Activated CD8-positive, alpha-beta T cell treated with anti-CD3 and anti-CD28 coated beads, Interleukin-2, amount 10 ng/mL, durations not matched to agents 7 days and 5 days (primary cell): ENCODE results near the gene TRAIP. TPM values are rescaled to one million over a fixed set of nuclear protein-coding genes. Genes with fewer than 3 reads are reported as not detected.

Source experiments
- ATAC-seq: fragments of 150-1000 bp; cut with Tn5 transposase; one replicate; pipeline ENCODE4 v1.10.0; 2021; ENCODE audit warnings: moderate library complexity
- CTCF ChIA-PET: fragments of 350-600 bp; sonication (Branson Sonifier 250); formaldehyde crosslinking; loops from one replicate; lab custom pipeline; 2021; ENCODE audit warnings: antibody characterized with exemption; lab: Charles Lee
- POLR2A ChIA-PET: fragments of 350-600 bp; sonication (Branson Sonifier 250); formaldehyde crosslinking; loops from one replicate; lab custom pipeline; 2021; ENCODE audit warnings: antibody characterized with exemption; lab: Charles Lee
- DNase-seq: peaks from one replicate; pipeline ENCODE4 v3.0.0-alpha.2; 2020
- H3K27ac Mint-ChIP-seq: one replicate; pipeline ENCODE4 v1.8.0; 2021; ENCODE audit warnings: mild to moderate bottlenecking, mixed read lengths
- H3K27me3 Mint-ChIP-seq: one replicate; pipeline ENCODE4 v1.8.0; 2021; ENCODE audit warnings: low read depth, mixed read lengths
- H3K36me3 Mint-ChIP-seq: one replicate; pipeline ENCODE4 v1.8.0; 2021; ENCODE audit warnings: low read depth, mixed read lengths
- H3K4me1 Mint-ChIP-seq: one replicate; pipeline ENCODE4 v1.8.0; 2021; ENCODE audit warnings: low read depth, mixed read lengths
- H3K4me3 Mint-ChIP-seq: one replicate; pipeline ENCODE4 v1.8.0; 2021; ENCODE audit warnings: mild to moderate bottlenecking, mixed read lengths
- H3K9me3 Mint-ChIP-seq: one replicate; pipeline ENCODE4 v1.8.0; 2022; ENCODE audit warnings: mixed read lengths; ENCODE audit not compliant: insufficient read depth
- total RNA-seq, 2 experiments: library from RNA; stranded (reverse); gene quantifications; one replicate each; pipeline ENCODE4 v1.2.3, GENCODE V29; 2021

TRAIP gene
- total RNA-seq, 2 experiments from 2014 or later = 32.0 to 32.9 TPM

GRCh38 chr3:49895791-49896190, 39.4 kb upstream of the TRAIP start:
- Mint-ChIP-seq H3K27ac (no peak overlapping the region), H3K9me3 (no peaks in the 10 kb centered on the region), H3K4me1 (no peaks in the 10 kb centered on the region), H3K4me3 (no peak overlapping the region), H3K36me3 (no peaks in the 10 kb centered on the region), H3K27me3 (no peaks in the 10 kb centered on the region)
- CTCF ChIA-PET = no interaction called here
- ATAC-seq (no peak), DNase-seq (no peak)
- POLR2A ChIA-PET = interaction anchor here (0.5 to 1.0 kb wide), 2 partner anchors 15 to 37 kb away, joined by 3 to 4 read pairs; no protein-coding TSS in a partner anchor

GRCh38 chr3:49889296-49889695, 32.9 kb upstream of the TRAIP start:
- CTCF ChIA-PET = interaction anchor here (1.0 kb wide), 1 partner anchor 9 kb away, joined by 3 read pairs; no protein-coding TSS in a partner anchor
- Mint-ChIP-seq H3K9me3 (no peaks in the 10 kb centered on the region), H3K27ac (no peak overlapping the region), H3K4me3 (no peak overlapping the region), H3K4me1 (peaks cover 6% of the 10 kb centered on the region), H3K27me3 (no peaks in the 10 kb centered on the region), H3K36me3 (no peaks in the 10 kb centered on the region)
- POLR2A ChIA-PET = interaction anchor here (1.3 kb wide), 1 partner anchor 16 kb away, joined by 4 read pairs; no protein-coding TSS in a partner anchor
- DNase-seq (no peak), ATAC-seq (no peak)

- DNase-seq (no peak), ATAC-seq (no peak)
- Mint-ChIP-seq H3K4me3 (no peak overlapping the region), H3K4me1 (peaks cover 6% of the 10 kb centered on the region), H3K36me3 (no peaks in the 10 kb centered on the region), H3K27ac (no peak overlapping the region), H3K9me3 (no peaks in the 10 kb centered on the region), H3K27me3 (peaks cover under 1% of the 10 kb centered on the region)
- CTCF ChIA-PET = no interaction called here
- POLR2A ChIA-PET = no interaction called here
Measured at GRCh38 chr3:49886922-49887265, 30.5 kb upstream of the TRAIP start.

GRCh38 chr3:49883998-49884397, 27.6 kb upstream of the TRAIP start:
- DNase-seq (no peak), ATAC-seq (no peak)
- Mint-ChIP-seq H3K36me3 (no peaks in the 10 kb centered on the region), H3K4me1 (no peaks in the 10 kb centered on the region), H3K4me3 (no peak overlapping the region), H3K9me3 (no peaks in the 10 kb centered on the region), H3K27ac (no peak overlapping the region), H3K27me3 (peaks cover 5% of the 10 kb centered on the region)
- CTCF ChIA-PET = interaction anchor here (0.8 kb wide), 1 partner anchor 81 kb away, joined by 3 read pairs; the partner anchor contains the start of gene INKA1
- POLR2A ChIA-PET = no interaction called here

GRCh38 chr3:49882166-49882565, 25.8 kb upstream of the TRAIP start:
- Mint-ChIP-seq H3K36me3 (no peaks in the 10 kb centered on the region), H3K27me3 (peaks cover 5% of the 10 kb centered on the region), H3K4me1 (no peaks in the 10 kb centered on the region), H3K9me3 (no peaks in the 10 kb centered on the region), H3K27ac (no peak overlapping the region), H3K4me3 (no peak overlapping the region)
- DNase-seq (no peak), ATAC-seq (no peak)
- POLR2A ChIA-PET = no interaction called here
- CTCF ChIA-PET = interaction anchor here (1.4 to 1.6 kb wide), 2 partner anchors 25 to 55 kb away, joined by 4 read pairs; no protein-coding TSS in a partner anchor

- H3K27ac Mint-ChIP-seq = no peak overlapping the region
- ChIA-PET POLR2A (no interaction called here), CTCF (interaction anchor here (0.9 to 1.4 kb wide), 2 partner anchors 9 to 18 kb away, joined by 3 read pairs; no protein-coding TSS in a partner anchor)
- no peak for ATAC-seq
- no peak for DNase-seq
- no peak overlapping the region for H3K4me3 Mint-ChIP-seq
- H3K36me3 Mint-ChIP-seq = no peaks in the 10 kb centered on the region
- H3K27me3 Mint-ChIP-seq = peaks cover 5% of the 10 kb centered on the region
- H3K4me1 Mint-ChIP-seq = no peaks in the 10 kb centered on the region
- H3K9me3 Mint-ChIP-seq = no peaks in the 10 kb centered on the region
Measured at GRCh38 chr3:49880581-49881315, 24.4 kb upstream of the TRAIP start.

GRCh38 chr3:49879721-49880120, 23.4 kb upstream of the TRAIP start:
- POLR2A ChIA-PET = interaction anchor here (1.2 kb wide), 1 partner anchor 34 kb away, joined by 3 read pairs; no protein-coding TSS in a partner anchor
- Mint-ChIP-seq H3K27ac (no peak overlapping the region), H3K27me3 (peaks cover 5% of the 10 kb centered on the region), H3K9me3 (no peaks in the 10 kb centered on the region), H3K4me3 (no peak overlapping the region), H3K4me1 (no peaks in the 10 kb centered on the region), H3K36me3 (no peaks in the 10 kb centered on the region)
- DNase-seq = no peak
- CTCF ChIA-PET = interaction anchor here (1.4 kb wide), 1 partner anchor 10 kb away, joined by 3 read pairs; no protein-coding TSS in a partner anchor
- no peak for ATAC-seq

- Mint-ChIP-seq H3K36me3 (no peaks in the 10 kb centered on the region), H3K4me3 (no peak overlapping the region), H3K27me3 (peaks cover 5% of the 10 kb centered on the region), H3K4me1 (no peaks in the 10 kb centered on the region), H3K27ac (no peak overlapping the region), H3K9me3 (no peaks in the 10 kb centered on the region)
- ATAC-seq (no peak), DNase-seq (no peak)
- ChIA-PET CTCF (interaction anchor here (1.4 kb wide), 1 partner anchor 21 kb away, joined by 4 read pairs; no protein-coding TSS in a partner anchor), POLR2A (interaction anchor here (1.2 kb wide), 1 partner anchor 33 kb away, joined by 3 read pairs; no protein-coding TSS in a partner anchor)
Measured at GRCh38 chr3:49878686-49879085, 22.3 kb upstream of the TRAIP start.

GRCh38 chr3:49877716-49878115, 21.4 kb upstream of the TRAIP start:
- Mint-ChIP-seq H3K36me3 (no peaks in the 10 kb centered on the region), H3K4me3 (no peak overlapping the region), H3K27me3 (peaks cover 5% of the 10 kb centered on the region), H3K9me3 (no peaks in the 10 kb centered on the region), H3K27ac (no peak overlapping the region), H3K4me1 (no peaks in the 10 kb centered on the region)
- DNase-seq (no peak), ATAC-seq (no peak)
- ChIA-PET CTCF (interaction anchor here (1.2 kb wide), 1 partner anchor 24 kb away, joined by 3 read pairs; no protein-coding TSS in a partner anchor), POLR2A (interaction anchor here (1.0 kb wide), 1 partner anchor 15 kb away, joined by 3 read pairs; no protein-coding TSS in a partner anchor)

- DNase-seq (no peak), ATAC-seq (no peak)
- Mint-ChIP-seq H3K9me3 (no peaks in the 10 kb centered on the region), H3K4me3 (no peak overlapping the region), H3K27ac (no peak overlapping the region), H3K27me3 (peaks cover 1% of the 10 kb centered on the region), H3K36me3 (no peaks in the 10 kb centered on the region), H3K4me1 (no peaks in the 10 kb centered on the region)
- ChIA-PET POLR2A (interaction anchor here (0.7 kb wide), 1 partner anchor 26 kb away, joined by 3 read pairs; no protein-coding TSS in a partner anchor), CTCF (interaction anchor here (1.1 to 1.3 kb wide), 2 partner anchors 23 to 29 kb away, joined by 3 read pairs; no protein-coding TSS in a partner anchor)
Measured at GRCh38 chr3:49876567-49876966, 20.2 kb upstream of the TRAIP start.

GRCh38 chr3:49873623-49874022, 17.3 kb upstream of the TRAIP start:
- CTCF ChIA-PET = no interaction called here

More at GRCh38 chr3:49873623-49874022, 17.3 kb upstream of the TRAIP start:
- H3K36me3 Mint-ChIP-seq = no peaks in the 10 kb centered on the region
- no peaks in the 10 kb centered on the region for H3K4me1 Mint-ChIP-seq
- ATAC-seq (no peak), DNase-seq (no peak)
- H3K4me3 Mint-ChIP-seq = no peak overlapping the region
- no peak overlapping the region for H3K27ac Mint-ChIP-seq
- H3K9me3 Mint-ChIP-seq = no peaks in the 10 kb centered on the region
- POLR2A ChIA-PET = interaction anchor here (1.1 kb wide), 1 partner anchor 16 kb away, joined by 4 read pairs; no protein-coding TSS in a partner anchor
- H3K27me3 Mint-ChIP-seq = peaks cover 14% of the 10 kb centered on the region
